Measurements from ENCODE around the gene EEFSEC.

Gene EEFSEC

GRCh38 chr3:128273109-128273840, 120.0 kb downstream of the EEFSEC start:
- no peak for DNase-seq (ENCODE audit: low read depth)

GRCh38 chr3:128273841-128274573, 120.7 kb downstream of the EEFSEC start:
- no peak for DNase-seq (ENCODE audit: low read depth)

- no peak for DNase-seq (ENCODE audit: low read depth)
These were observed 121.6 kb downstream of the EEFSEC start for GRCh38 chr3:128274837-128275236.

GRCh38 chr3:128275316-128276145, 122.2 kb downstream of the EEFSEC start:
- no peak for DNase-seq (ENCODE audit: low read depth)

- DNase-seq (ENCODE audit: low read depth) = no peak
These were observed 122.8 kb downstream of the EEFSEC start for GRCh38 chr3:128276146-128276435.

- DNase-seq (ENCODE audit: low read depth) = no peak
These were observed 123.4 kb downstream of the EEFSEC start for GRCh38 chr3:128276577-128277183.

- no peak for DNase-seq (ENCODE audit: low read depth)
These were observed 124.2 kb downstream of the EEFSEC start for GRCh38 chr3:128277378-128278069.

GRCh38 chr3:128278130-128278529, 124.8 kb downstream of the EEFSEC start:
- DNase-seq (ENCODE audit: low read depth) = no peak

GRCh38 chr3:128278761-128279600, 125.7 kb downstream of the EEFSEC start:
- no peak for DNase-seq (ENCODE audit: low read depth)

GRCh38 chr3:128279601-128279880, 126.3 kb downstream of the EEFSEC start:
- DNase-seq (ENCODE audit: low read depth) = no peak

GRCh38 chr3:128280481-128281052, 127.3 kb downstream of the EEFSEC start:
- DNase-seq (ENCODE audit: low read depth) = no peak

GRCh38 chr3:128281056-128281455, 127.8 kb downstream of the EEFSEC start:
- no peak for DNase-seq (ENCODE audit: low read depth)

- no peak for DNase-seq (ENCODE audit: low read depth)
These were observed 128.4 kb downstream of the EEFSEC start for GRCh38 chr3:128281461-128282367.

- DNase-seq (ENCODE audit: low read depth) = no peak
These were observed 129.3 kb downstream of the EEFSEC start for GRCh38 chr3:128282380-128283196.

- DNase-seq (ENCODE audit: low read depth) = no peak
These were observed 130.1 kb downstream of the EEFSEC start for GRCh38 chr3:128283421-128283820.

GRCh38 chr3:128285042-128285966, 132.0 kb downstream of the EEFSEC start:
- no peak for DNase-seq (ENCODE audit: low read depth)

GRCh38 chr3:128285967-128286321, 132.7 kb downstream of the EEFSEC start:
- no peak for DNase-seq (ENCODE audit: low read depth)

- no peak for DNase-seq (ENCODE audit: low read depth)
These were observed 133.4 kb downstream of the EEFSEC start for GRCh38 chr3:128286691-128287090.

Data from T-helper 22 cell (primary cell).